Measurements from ENCODE around the gene NECTIN2.

- no peak for TF ChIP-seq CTCF (IDR thresholded peaks at IDR 0.05)
- TF ChIP-seq EZH2 (IDR thresholded peaks at IDR 0.05; ENCODE audit: borderline replicate concordance, insufficient read depth, low read depth, low read length, poor library complexity, severe bottlenecking): no peak
Measured at GRCh38 chr19:44839276-44839675, 6.8 kb upstream of the NECTIN2 start.

All from B cell (primary cell).